ENCODE results near the gene LPP. TPM values are rescaled to one million over a fixed set of nuclear protein-coding genes. Genes with fewer than 3 reads are reported as not detected.

Gene LPP, protein sequence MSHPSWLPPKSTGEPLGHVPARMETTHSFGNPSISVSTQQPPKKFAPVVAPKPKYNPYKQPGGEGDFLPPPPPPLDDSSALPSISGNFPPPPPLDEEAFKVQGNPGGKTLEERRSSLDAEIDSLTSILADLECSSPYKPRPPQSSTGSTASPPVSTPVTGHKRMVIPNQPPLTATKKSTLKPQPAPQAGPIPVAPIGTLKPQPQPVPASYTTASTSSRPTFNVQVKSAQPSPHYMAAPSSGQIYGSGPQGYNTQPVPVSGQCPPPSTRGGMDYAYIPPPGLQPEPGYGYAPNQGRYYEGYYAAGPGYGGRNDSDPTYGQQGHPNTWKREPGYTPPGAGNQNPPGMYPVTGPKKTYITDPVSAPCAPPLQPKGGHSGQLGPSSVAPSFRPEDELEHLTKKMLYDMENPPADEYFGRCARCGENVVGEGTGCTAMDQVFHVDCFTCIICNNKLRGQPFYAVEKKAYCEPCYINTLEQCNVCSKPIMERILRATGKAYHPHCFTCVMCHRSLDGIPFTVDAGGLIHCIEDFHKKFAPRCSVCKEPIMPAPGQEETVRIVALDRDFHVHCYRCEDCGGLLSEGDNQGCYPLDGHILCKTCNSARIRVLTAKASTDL
- 17.6 TPM for total RNA-seq (2013)
- polyA plus RNA-seq = 10 to 100 TPM; 14.1 to 23.2 (median 15.3) TPM
- polyA minus RNA-seq = 8.6 and 11.1 TPM in 2 replicates
- 90.1 to 175 (median 126) reads per million in 11 experiments for total RNA-seq

GRCh38 chr3:188154014-188154808, at the start of gene LPP:
Gene LPP (plus strand): TSS chr3:188154157. CDS start chr3:188406121, 251,964 bp downstream.
- no peaks in the 10 kb centered on the region for H3K9me3 ChIP-seq (replicated peaks in 1 of 2; ENCODE audit: control insufficient read depth in 1 of 2, insufficient read depth in 1 of 2, low read length in 2 of 2)
- under 1% methylated on average over 48 of the region's 66 CpGs for WGBS (ENCODE audit: insufficient coverage)
- peak; percentile 84 to 95 (median 91) for DNase-seq
- H3K4me3 ChIP-seq (replicated peaks in 1 of 3; ENCODE audit: low read depth in 2 of 3, low read length in 3 of 3) = peak within 1 kb of the TSS; percentile 64 to 86 (median 69)
- intact Hi-C loops (cut with micrococcal nuclease) = loop anchor here (5.0 to 10.0 kb wide), 4 partner anchors 241 to 412 kb away; partner anchors contain the start of gene BCL6 (in 1 of the 2)
- H3K27ac ChIP-seq (ENCODE audit: low read depth in 1 of 2, low read length in 2 of 2) = peak within 1 kb of the TSS; percentile 87 to 96
- no peak for TF ChIP-seq CTCF (IDR thresholded peaks at IDR 0.05)
- Mint-ChIP-seq H3K27me3 (ENCODE audit: low read depth in 3 of 3) (peaks cover 0 to 6% (median 0%) of the 10 kb centered on the region in 3 donors), H3K4me3 (peak within 1 kb of the TSS; percentile 95 to 96), H3K36me3 (peaks cover 2% of the 10 kb centered on the region in 2 donors), H3K4me1 (peaks cover 44% of the 10 kb centered on the region), H3K27ac (peak within 1 kb of the TSS; percentile 93 to 97 (median 96)), H3K9me3 (peaks cover 0 to 5% (median 0%) of the 10 kb centered on the region in 7 donors)
- peaks cover 48% of the 10 kb centered on the region for H3K79me2 ChIP-seq (ENCODE audit: insufficient read depth, low read length)
- H2AFZ ChIP-seq (ENCODE audit: insufficient read depth, low read depth, low read length, poor library complexity, severe bottlenecking) = peak within 1 kb of the TSS; percentile 83
- no peaks in the 10 kb centered on the region for H3K27me3 ChIP-seq (ENCODE audit: control insufficient read depth in 2 of 2, insufficient read depth in 2 of 2, low read length in 2 of 2)
- H3K9ac ChIP-seq (ENCODE audit: insufficient read depth, low read length, poor library complexity, severe bottlenecking) = peak within 1 kb of the TSS; percentile 90
- H4K20me1 ChIP-seq (ENCODE audit: insufficient read depth, low read length) = no peaks in the 10 kb centered on the region
- H3K36me3 ChIP-seq (replicated peaks in 1 of 2; ENCODE audit: control insufficient read depth in 1 of 2, insufficient read depth in 2 of 2, low read length in 2 of 2) = no peaks in the 10 kb centered on the region
- peaks cover 20 to 34% of the 10 kb centered on the region in 2 donors for H3K4me1 ChIP-seq (ENCODE audit: control insufficient read depth in 1 of 2, insufficient read depth in 2 of 2, low read length in 2 of 2)
- H3K4me2 ChIP-seq (replicated peaks; ENCODE audit: extremely low read depth, low read length, poor library complexity, severe bottlenecking) = peak within 1 kb of the TSS; percentile 75

DNA sequence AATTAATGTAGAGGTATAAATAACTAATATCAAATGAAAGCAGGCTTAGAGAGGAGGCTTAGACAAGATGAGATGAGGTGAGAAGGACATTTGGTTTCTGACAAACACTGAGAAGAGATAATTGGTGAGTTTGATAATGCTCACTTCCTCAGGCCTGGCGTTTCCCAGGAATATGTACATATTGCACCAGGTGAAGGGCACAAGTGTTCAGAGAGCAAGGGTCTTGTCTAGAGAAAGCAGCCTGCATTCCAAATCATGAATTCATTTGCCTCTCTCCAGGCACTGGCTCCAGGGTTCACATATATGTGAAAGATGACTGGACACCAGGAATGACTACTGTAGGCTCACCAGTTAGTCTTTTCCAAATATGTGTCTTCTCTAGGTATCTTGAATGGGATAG, 48.0 kb upstream of the LPP start:
- Mint-ChIP-seq H3K27me3 (ENCODE audit: low read depth in 3 of 3) (peaks cover 0 to 3% (median 0%) of the 10 kb centered on the region in 3 donors), H3K4me3 (no peak overlapping the region), H3K27ac (no peak overlapping the region), H3K9me3 (peaks cover under 1 to 5% (median 3%) of the 10 kb centered on the region in 7 donors), H3K36me3 (no peaks in the 10 kb centered on the region), H3K4me1 (peaks cover 1% of the 10 kb centered on the region)
- Histone ChIP-seq H3K4me1 (ENCODE audit: control insufficient read depth in 1 of 2, insufficient read depth in 2 of 2, low read length in 2 of 2) (no peaks in the 10 kb centered on the region), H4K20me1 (ENCODE audit: insufficient read depth, low read length) (no peaks in the 10 kb centered on the region), H3K9me3 (replicated peaks in 1 of 2; ENCODE audit: control insufficient read depth in 1 of 2, insufficient read depth in 1 of 2, low read length in 2 of 2) (peaks cover 1 to 4% of the 10 kb centered on the region in 2 donors), H3K9ac (ENCODE audit: insufficient read depth, low read length, poor library complexity, severe bottlenecking) (no peak overlapping the region), H3K27ac (ENCODE audit: low read depth in 1 of 2, low read length in 2 of 2) (no peak overlapping the region), H3K79me2 (ENCODE audit: insufficient read depth, low read length) (no peaks in the 10 kb centered on the region), H2AFZ (ENCODE audit: insufficient read depth, low read depth, low read length, poor library complexity, severe bottlenecking) (no peak overlapping the region), H3K4me2 (replicated peaks; ENCODE audit: extremely low read depth, low read length, poor library complexity, severe bottlenecking) (no peak overlapping the region), H3K4me3 (replicated peaks in 1 of 3; ENCODE audit: low read depth in 2 of 3, low read length in 3 of 3) (no peak overlapping the region), H3K27me3 (ENCODE audit: control insufficient read depth in 2 of 2, insufficient read depth in 2 of 2, low read length in 2 of 2) (no peaks in the 10 kb centered on the region), H3K36me3 (replicated peaks in 1 of 2; ENCODE audit: control insufficient read depth in 1 of 2, insufficient read depth in 2 of 2, low read length in 2 of 2) (no peaks in the 10 kb centered on the region)
- no peak for TF ChIP-seq CTCF (IDR thresholded peaks at IDR 0.05)
- intact Hi-C loops (cut with micrococcal nuclease) = no loop called here
- 80% methylated on average over 1 of the region's 1 CpG for WGBS (ENCODE audit: insufficient coverage)
- no peak for DNase-seq

Data from CD14-positive monocyte (primary cell).